SK-MEL-5 (cell line): ENCODE data around the gene FBXO21. TPM values are rescaled to one million over a fixed set of nuclear protein-coding genes. Genes with fewer than 3 reads are reported as not detected.
"Not testable (repeated sequence)": the region's sequence is repeated elsewhere in the genome, so short reads cannot be mapped to it uniquely, and the experiment has no call there.

Source experiments
- DNase-seq: peaks from one replicate; pipeline ENCODE4 v3.0.0-alpha.2; 2016; ENCODE audit warnings: low read depth, low spot score
- in situ Hi-C: cut with HindIII; loops from 2 replicates; pipeline ENCODE4 v1.10.0; 2016; ENCODE audit warnings: low sequenced_read_pairs, high pct_unique_total_duplicates, low pct_unique_long_range_greater_than_20kb
- total RNA-seq: library from RNA; depleted of rRNA; stranded (reverse); fragments of >200 nt; shearing (Covaris generic); gene quantifications from 2 replicates; pipeline ENCODE4 v1.2.3, GENCODE V29; 2014; rRNA removed

Gene FBXO21
- total RNA-seq, 1 experiment from 2014 or later, result 60.5 TPM

DNA sequence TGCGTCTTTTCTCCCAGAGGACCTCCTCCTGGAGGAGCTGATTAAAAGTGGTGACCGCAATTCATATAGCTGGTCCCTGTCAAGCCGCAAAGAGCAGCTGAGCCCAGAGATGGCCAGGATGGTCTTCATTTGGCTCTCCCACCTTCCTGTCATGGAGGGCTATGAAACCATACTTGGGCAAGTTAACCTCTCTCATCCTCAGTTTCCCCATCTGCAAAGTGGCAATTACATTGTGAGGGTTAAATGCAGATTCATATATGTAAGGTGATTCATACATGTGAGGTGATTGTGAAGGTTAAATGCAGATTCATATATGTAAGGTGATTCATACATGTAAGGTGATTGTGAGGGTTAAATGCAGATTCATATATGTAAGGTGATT is 87.5 kb downstream of the FBXO21 start:
- in situ Hi-C loops, result loop anchor here (25.0 kb wide), 1 partner anchor 90 kb away; no protein-coding TSS in a partner anchor
- no peak for DNase-seq

DNA sequence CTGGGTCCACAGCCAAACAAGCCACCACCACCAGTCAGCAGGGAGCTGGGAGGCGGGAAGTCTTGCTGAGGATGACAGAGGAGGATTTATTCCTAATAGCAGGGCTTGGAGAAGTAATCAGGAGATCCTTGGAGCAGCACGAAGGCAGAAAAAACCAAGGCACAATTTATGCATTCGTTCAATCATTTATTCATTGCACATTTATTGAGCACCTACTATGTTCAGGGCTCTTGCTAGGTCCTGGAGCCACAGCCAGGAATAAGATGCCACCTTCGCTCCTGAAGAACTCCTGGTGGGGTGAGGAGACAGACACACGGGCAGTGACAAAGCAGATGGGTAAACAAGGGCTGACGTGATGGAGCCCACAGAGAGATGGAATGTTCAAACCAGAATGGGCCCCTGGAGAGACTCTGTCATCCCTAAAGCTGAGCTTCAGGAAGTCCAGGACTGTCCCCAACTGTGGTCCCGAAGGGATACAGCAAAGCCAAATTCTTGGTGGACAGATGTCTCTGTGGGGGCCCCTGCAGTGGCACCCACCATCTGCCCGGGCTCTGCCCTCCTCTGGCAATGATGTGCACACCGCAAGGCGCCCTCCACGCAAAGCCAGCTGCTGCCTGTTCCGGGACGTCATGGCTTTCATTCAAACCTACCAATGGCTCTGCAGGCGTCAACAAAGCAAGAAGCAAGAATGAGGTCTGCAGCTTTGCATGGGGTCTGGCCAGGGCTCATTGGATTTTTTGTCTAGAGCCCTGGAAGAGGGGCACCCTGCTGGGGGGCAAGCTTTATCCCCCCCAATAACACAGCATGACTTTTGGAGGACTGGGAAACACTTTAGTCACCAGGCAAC is 88.1 kb downstream of the FBXO21 start:
- in situ Hi-C loops, result loop anchor here (25.0 kb wide), 1 partner anchor 90 kb away; no protein-coding TSS in a partner anchor

DNA sequence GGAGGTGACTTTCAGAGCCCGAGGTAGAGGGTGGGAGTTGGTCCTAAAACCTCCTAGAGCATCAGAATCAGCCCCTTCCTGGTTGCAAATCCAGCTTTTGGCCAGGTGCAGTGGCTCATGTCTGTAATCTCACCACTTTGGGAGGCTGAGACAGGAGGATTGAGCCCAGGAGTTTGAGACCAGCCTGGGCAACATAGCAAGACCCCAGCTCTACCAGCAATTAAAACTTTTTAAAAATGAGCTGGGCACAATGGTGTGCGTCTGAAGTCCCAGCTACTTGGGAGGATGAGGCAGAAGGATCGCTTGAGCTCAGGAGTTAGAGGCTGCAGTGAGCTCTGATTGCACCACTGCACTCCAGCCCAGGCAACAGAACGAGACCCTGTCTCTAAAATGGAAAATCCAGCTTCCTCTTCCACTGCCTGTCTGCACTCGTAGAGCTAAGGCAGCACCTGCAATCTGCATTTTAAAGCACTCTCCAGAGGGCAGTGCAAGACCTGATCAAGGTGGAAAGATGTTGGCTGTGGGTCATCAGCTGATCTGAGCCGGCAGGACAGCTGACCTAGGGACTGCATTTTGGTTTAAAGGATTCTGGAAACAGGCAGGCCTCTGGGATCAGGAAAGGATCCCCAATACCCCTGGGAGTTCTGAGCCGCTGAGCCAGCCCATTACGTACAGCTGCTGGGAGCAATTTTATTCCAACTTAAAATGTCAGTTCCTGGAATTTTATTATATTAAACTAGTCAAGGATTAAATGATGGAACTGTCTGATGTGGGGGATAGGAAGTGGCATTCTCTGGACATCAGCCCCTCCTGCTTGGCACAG is 89.2 kb downstream of the FBXO21 start:
- in situ Hi-C loops, result loop anchor here (25.0 kb wide), 1 partner anchor 89 kb away; no protein-coding TSS in a partner anchor

More for the DNA sequence above, 88.1 kb downstream of the FBXO21 start:
- DNase-seq, result no peak

DNA sequence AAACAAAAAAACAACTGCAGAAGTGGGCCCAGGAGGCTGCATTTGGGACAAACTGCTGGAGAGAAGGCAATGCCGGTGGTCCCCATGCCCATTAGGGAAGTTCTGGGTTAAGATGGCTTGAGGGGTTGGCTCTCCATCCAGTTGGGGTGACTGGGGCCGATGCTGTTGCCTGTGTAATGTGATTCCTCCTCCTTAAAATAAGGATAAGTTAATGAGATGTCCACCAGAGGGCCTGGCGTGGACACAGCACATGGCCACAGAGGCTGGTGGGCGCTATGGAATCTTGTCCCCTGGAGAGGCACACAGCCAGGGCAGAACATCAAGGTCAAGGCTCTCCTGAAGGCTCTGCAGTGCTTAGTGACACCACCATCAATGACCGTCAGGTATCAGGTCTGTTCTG is 90.0 kb downstream of the FBXO21 start:
- DNase-seq, result peak; percentile 50
- in situ Hi-C loops, result loop anchor here (25.0 kb wide), 1 partner anchor 88 kb away; no protein-coding TSS in a partner anchor

More for the DNA sequence above, 89.2 kb downstream of the FBXO21 start:
- DNase-seq, result no peak

DNA sequence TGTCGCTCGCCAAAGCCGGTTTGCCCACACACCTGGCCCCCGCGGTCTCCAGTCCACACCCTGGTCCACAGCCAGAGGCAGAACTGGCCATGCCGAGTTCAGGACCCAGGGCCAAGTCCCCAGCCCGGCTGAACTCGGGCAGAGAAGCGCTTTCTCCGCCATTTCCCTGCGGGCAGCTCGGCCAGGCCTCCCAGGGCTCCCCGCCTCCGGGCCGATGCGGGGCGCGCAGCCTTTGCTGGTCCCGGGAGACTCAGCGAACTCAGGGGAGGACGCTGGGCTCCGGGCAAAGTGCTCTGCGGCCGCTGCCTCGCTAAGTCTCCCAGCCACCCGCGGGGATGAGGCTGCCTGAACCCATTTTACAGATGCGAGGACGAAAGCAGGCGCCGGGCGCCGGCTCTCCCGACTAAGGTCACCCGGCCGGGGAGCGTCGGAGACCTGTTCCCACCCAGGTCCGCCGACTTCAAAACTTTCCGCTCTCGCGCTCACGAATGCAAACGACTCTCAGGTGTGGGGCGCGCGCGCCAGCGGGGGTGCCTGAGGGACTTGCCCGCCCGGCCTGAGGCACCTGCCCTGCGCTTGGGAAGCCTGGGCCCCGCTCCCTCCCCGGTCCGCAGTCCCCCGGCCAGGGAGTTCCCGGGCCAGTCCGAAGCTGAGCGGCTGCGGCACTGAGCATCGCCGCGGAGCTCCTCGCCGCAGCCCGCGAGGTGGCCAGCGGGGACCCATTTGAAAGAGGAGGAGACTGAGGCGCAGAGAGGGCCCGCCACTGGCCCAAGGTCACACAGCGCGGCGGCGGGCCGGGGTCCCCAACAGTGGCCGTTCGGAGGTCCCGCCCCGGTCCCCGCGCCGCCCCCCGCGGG is 91.7 kb downstream of the FBXO21 start:
- in situ Hi-C loops, result no loop called here
- no peak for DNase-seq

DNA sequence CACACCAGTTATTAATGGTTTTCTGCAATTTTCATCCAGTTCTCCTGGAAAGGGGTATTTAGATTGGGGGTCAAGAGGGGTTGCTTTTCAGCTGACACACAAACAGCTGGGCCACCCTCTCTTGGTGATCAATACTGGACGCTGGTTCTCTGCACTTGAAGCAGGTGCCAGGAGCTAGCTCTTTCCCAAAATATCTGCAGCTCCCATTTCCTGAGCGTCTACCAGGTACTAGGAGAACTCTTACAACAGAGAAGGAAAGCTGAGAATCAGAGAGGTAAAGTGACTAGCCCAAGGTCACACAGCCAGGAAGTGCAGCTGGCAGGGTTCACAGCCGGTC is 92.3 kb downstream of the FBXO21 start:
- no peak for DNase-seq
- in situ Hi-C loops, result no loop called here

DNA sequence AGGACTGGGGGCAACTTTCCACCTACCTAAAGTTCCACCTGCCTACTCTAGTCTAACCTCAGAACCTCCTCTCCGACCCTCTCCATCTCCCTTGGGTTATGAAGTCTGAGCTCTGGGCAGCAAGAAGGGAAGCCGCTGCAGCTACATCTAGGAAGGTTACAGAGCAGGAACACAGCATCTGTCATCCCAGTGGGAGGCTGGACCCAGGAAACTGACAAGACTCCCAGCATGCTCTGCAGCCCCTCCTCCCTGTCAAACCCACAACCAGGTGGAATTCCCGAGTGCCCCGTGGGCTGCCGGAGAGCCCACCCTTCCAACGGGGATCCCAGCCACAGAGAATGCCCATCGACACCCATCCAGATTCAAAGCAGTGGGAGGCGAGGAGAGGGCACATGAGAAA is 93.1 kb downstream of the FBXO21 start:
- in situ Hi-C loops, result no loop called here
- DNase-seq, result no peak

DNA sequence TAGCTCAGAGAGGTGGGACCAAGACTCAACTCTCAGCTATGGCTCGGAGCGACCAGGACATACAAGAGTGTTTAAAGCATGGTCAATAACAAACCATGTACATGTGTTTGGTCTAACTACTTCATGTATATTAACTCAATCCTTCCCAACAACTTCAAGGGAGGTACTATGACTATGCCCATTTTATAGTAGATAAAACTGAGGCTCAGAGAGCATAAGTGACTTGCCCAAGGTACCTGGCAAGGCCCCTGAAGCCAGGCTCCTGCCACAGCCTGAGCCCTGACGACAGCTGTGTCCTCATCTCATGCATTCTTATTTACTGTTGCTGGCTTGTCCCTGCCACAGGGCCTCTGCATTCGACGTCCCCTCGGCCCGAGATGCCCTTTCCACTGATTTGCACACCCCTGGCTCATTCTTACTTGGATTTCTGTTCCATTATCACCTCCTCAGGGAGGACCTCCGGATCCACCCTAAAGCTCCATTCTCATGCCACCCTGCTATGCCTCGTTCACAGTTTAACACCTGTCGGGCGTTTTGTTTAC is 93.7 kb downstream of the FBXO21 start:
- no peak for DNase-seq
- in situ Hi-C loops, result no loop called here

DNA sequence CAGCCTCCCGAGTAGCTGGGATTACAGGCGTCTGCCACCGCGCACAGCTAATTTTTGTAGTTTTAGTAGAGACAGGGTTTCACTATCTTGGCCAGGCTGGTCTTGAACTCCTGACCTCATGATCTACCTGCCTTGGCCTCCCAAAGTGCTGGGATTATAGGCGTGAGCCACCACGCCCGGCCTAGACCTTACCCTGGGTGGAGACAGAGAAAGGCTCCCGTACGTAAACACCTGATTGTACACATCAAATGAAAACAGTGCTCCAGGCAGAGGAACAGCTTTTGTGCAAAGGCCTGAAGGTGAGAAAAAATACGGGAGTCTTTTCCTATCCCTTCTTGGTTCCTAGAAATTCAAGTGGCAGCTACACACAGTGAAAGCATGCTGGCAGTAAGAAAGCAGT is 95.1 kb downstream of the FBXO21 start:
- in situ Hi-C loops, DNase-seq: not testable (repeated sequence)

DNA sequence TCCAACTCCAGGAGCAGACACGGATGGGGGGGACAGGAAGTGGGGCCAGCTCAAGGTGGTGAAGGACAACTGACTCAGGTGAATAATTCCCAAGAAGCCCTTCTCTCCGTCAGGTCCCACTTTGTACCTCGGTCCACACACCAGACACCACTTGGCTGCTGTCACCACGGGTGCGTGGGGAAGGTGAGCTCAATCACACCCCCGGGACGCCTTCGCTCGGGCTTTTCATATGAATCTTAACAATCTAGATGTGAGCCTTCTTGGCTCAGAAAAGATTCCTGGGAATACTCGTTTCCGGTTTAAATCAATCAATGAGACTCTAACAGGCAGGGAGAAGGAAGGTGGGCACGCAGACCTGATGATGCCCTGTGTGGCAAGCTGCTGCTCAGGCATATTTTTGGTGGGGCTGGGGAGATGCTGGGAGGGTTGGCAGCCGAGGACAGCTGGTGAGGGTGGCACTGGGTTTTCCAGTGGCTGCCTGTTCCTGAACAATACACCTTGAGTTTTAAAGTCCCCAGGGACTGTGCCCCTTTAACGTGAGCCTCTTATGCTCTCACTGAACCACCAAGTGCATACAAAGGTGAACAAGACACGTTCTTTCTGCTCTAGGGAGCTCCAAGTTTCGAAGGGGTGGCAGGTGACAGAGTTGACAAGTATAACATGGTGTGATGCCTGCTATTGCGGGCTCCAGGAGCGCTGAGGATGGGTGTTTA is 96.2 kb downstream of the FBXO21 start:
- in situ Hi-C loops, result no loop called here
- DNase-seq, result no peak

DNA sequence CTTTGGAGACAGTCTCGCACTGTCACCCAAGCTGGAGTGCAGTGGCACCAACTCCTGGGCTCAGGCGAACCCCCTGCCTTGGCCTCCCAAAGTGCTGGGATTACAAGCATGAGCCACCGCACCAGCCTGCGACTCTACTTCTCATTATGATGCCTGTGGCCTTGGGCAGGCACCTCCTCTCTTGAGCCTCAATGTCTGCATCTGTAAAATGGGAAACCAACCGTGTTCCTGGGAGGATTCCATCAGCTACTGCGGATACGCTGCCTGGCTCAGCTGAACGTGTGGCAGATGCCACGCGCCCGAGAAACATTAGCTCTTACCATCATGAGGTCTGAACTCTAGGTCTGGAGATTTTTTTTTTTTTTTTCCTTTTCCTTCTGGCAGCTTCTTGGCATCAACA is 96.8 kb downstream of the FBXO21 start:
- no peak for DNase-seq
- in situ Hi-C loops, result no loop called here

DNA sequence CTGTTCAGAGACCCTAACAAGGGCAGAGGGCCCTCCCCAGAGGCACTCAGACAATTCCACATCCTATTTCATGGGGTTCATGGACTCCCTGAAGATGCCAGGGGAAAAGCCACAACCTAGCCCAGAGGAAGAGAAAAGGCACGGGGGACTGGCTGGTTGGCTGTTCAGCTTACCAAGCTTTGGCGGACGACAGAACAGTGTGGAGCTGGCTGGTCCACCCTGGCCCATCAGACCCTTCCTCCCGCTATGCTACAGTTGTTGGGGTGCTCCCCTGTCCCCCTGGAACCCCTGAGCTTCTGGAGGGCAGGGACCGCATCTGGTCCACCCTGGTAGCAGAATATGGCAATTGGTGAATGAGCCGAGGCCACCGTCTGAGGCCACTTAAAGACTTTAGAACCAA is 97.4 kb downstream of the FBXO21 start:
- in situ Hi-C loops, result no loop called here

DNA sequence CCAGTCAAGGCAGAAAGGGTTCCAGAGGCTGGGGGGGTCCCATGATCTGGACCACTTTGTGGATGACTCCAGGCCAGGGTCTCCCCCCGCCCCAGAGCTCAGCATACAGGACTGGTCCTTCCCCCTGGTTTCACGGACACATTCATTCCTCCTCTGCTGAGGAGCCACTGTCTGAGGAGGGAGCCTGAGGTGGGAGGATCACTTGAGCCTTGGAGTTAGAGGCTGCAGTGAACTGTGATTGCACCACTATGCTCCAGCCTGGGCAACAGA is 97.8 kb downstream of the FBXO21 start:
- in situ Hi-C loops, result no loop called here
- no peak for DNase-seq

More for the DNA sequence above, 97.4 kb downstream of the FBXO21 start:
- DNase-seq, result no peak

Other genes starting within 250 kb of the FBXO21 start
- gene TESC, start 91.1 kb downstream of the FBXO21 start, total RNA-seq, result 48.2 and 49.7 TPM in 2 replicates
- not detected in 2 replicates for gene NOS1, start 171.2 kb upstream of the FBXO21 start, total RNA-seq